K562 (cell line): ENCODE data around the gene RANGAP1. TPM values are rescaled to one million over a fixed set of nuclear protein-coding genes. Genes with fewer than 3 reads are reported as not detected.

Experiments used
- CBX3 ChIP-seq, 2 experiments: IDR thresholded peaks; 1 replicate in 1 of 2; 2 replicates in 1 of 2; pipeline ENCODE4 v1.6.1; 2012; ENCODE audit warnings: inconsistent platforms in 2 of 2, low read length in 2 of 2, borderline replicate concordance in 1 of 2, control low read depth in 1 of 2
- CBX8 ChIP-seq: fragments of 200-600 bp; sonication (generic); IDR thresholded peaks from 2 replicates; pipeline ENCODE4 v1.6.1; 2012; ENCODE audit warnings: borderline replicate concordance, mixed run types, low read depth, mild to moderate bottlenecking, moderate library complexity, mixed read lengths, low read length, control low read depth, inconsistent platforms; ENCODE audit not compliant: poor library complexity, severe bottlenecking; ENCODE audit errors: extremely low read depth
- CC2D1A ChIP-seq: fragments of 450-650 bp; IDR thresholded peaks from 2 replicates; pipeline ENCODE4 v1.6.1; 2017; ENCODE audit warnings: mild to moderate bottlenecking
- CHD1 ChIP-seq: fragments of 200-600 bp; sonication (generic); IDR thresholded peaks from one replicate; pipeline ENCODE4 v1.6.1; 2012; ENCODE audit warnings: mild to moderate bottlenecking, moderate library complexity, low read length, inconsistent platforms
- EZH2 ChIP-seq: IDR thresholded peaks from 2 replicates; pipeline ENCODE4 v1.6.1; 2012; ENCODE audit warnings: low read depth, mild to moderate bottlenecking, inconsistent platforms, low read length, borderline replicate concordance
- HDAC6 ChIP-seq: IDR thresholded peaks from 2 replicates; pipeline ENCODE4 v1.6.1; 2012; ENCODE audit warnings: low read depth, mild to moderate bottlenecking, control low read depth, inconsistent platforms, low read length, moderate library complexity
- KDM2B ChIP-seq: fragments of 250-450 bp; sonication (Bioruptor Pico); IDR thresholded peaks from 2 replicates; pipeline ENCODE4 v1.8.0; 2021; ENCODE audit warnings: mild to moderate bottlenecking, moderate library complexity
- L3MBTL2 ChIP-seq: fragments of 450-650 bp; IDR thresholded peaks from 2 replicates; pipeline ENCODE4 v1.6.1; 2016; ENCODE audit warnings: mild to moderate bottlenecking, moderate library complexity
- MTA3 ChIP-seq: fragments of 450-650 bp; formaldehyde crosslinking; IDR thresholded peaks from 2 replicates; pipeline ENCODE4 v1.6.1; 2017; ENCODE audit warnings: mild to moderate bottlenecking, borderline replicate concordance
- NONO ChIP-seq, 2 experiments: fragments of 200-400 bp in 1 of 2; fragments of 450-650 bp in 1 of 2; formaldehyde crosslinking in 1 of 2; IDR thresholded peaks; 2 replicates each; pipeline ENCODE4 v1.6.1; 2017; ENCODE audit warnings: low read depth in 2 of 2, mild to moderate bottlenecking in 2 of 2, moderate library complexity in 2 of 2, low read length in 1 of 2
- RHOXF2B ChIP-seq: fragments of 250-450 bp; sonication (Bioruptor Pico); conservative IDR thresholded peaks from 2 replicates; pipeline ENCODE4 v1.5.1; 2021
- SMARCC2 ChIP-seq: fragments of 450-650 bp; IDR thresholded peaks from 2 replicates; pipeline ENCODE4 v1.6.1; 2017; ENCODE audit warnings: antibody characterized with exemption, moderate library complexity, mild to moderate bottlenecking, low read depth
- SRF ChIP-seq, 2 experiments: fragments of 250-450, 450-650 bp in 1 of 2; sonication (Bioruptor Pico) in 1 of 2; sonication (generic) in 1 of 2; formaldehyde crosslinking; IDR thresholded peaks; 2 replicates each; pipeline versions ENCODE4 v1.5.0 to v1.5.1; 2020 to 2022; ENCODE audit warnings: mild to moderate bottlenecking in 1 of 2, missing genetic modification reagents in 1 of 2
- SRSF1 ChIP-seq: fragments of 200-400 bp; formaldehyde crosslinking; IDR thresholded peaks from 2 replicates; pipeline ENCODE4 v1.6.1; 2017; ENCODE audit warnings: mild to moderate bottlenecking, low read depth, low read length, moderate library complexity
- TEAD1 ChIP-seq, 2 experiments: fragments of 450-650 bp in 1 of 2; sonication (generic) in 1 of 2; formaldehyde crosslinking; IDR thresholded peaks; 2 replicates each; pipeline versions ENCODE4 v1.4.0 to v1.8.0; 2020 to 2022; ENCODE audit warnings: mild to moderate bottlenecking in 2 of 2, missing genetic modification reagents in 1 of 2
- TFAP4 ChIP-seq: sonication (generic); formaldehyde crosslinking; IDR thresholded peaks from 2 replicates; pipeline ENCODE4 v1.8.0; 2022; ENCODE audit warnings: missing genetic modification reagents, mild to moderate bottlenecking, moderate library complexity, borderline replicate concordance
- TSC22D4 ChIP-seq: fragments of 450-650 bp; IDR thresholded peaks from 2 replicates; pipeline ENCODE4 v1.6.1; 2016; ENCODE audit warnings: missing genetic modification characterization, missing biosample characterization, control low read depth
- U2AF2 ChIP-seq: fragments of 200-400 bp; formaldehyde crosslinking; optimal IDR thresholded peaks from 2 replicates; pipeline ENCODE3; 2017; ENCODE audit warnings: low read depth, mild to moderate bottlenecking, low read length
- ZC3H8 ChIP-seq: fragments of 450-650 bp; IDR thresholded peaks from 2 replicates; pipeline ENCODE4 v1.6.1; 2017
- ZFX ChIP-seq: sonication (generic); formaldehyde crosslinking; IDR thresholded peaks from 2 replicates; pipeline ENCODE4 v1.8.0; 2022; ENCODE audit warnings: mild to moderate bottlenecking, missing genetic modification reagents, moderate library complexity
- ZNF280A ChIP-seq: fragments of 450-650 bp; IDR thresholded peaks from 2 replicates; pipeline ENCODE4 v1.6.1; 2018; ENCODE audit warnings: mild to moderate bottlenecking, low read depth; ENCODE audit not compliant: partially characterized antibody
- ZNF668 ChIP-seq: fragments of 250-450 bp; sonication (Bioruptor Pico); IDR thresholded peaks from 2 replicates; pipeline ENCODE4 v1.8.0; 2022; ENCODE audit warnings: mild to moderate bottlenecking, inconsistent platforms
- ZNF695 ChIP-seq: fragments of 450-650 bp; formaldehyde crosslinking; IDR thresholded peaks from 2 replicates; pipeline ENCODE4 v1.4.0; 2020; ENCODE audit warnings: mild to moderate bottlenecking, moderate library complexity
- ZNF785 ChIP-seq: fragments of 250-450 bp; sonication (Bioruptor Pico); IDR thresholded peaks from 2 replicates; pipeline ENCODE4 v1.4.0; 2020; ENCODE audit warnings: mild to moderate bottlenecking
- polyA plus RNA-seq, 8 experiments: library from polyadenylated mRNA; depleted of rRNA in 4 of 8; stranded (reverse) in 5 of 8; unstranded in 3 of 8; fragments of >200 nt; fragmentation: Nextera tagmentation in 2 of 8; fragmentation: Illumina TruSeq in 1 of 8; extraction: Ambion mirVana in 2 of 8; extraction: Trizol in 1 of 8; gene quantifications; 2 replicates each; pipeline versions ENCODE4 v1.2.1 to v1.2.3, GENCODE V29; 2011 to 2014; ENCODE audit warnings: inconsistent platforms in 1 of 8, missing spikeins in 1 of 8
- total RNA-seq, 7 experiments: library from RNA; depleted of rRNA in 6 of 7; stranded (reverse); fragments of >200 nt in 6 of 7; fragmentation: Illumina TruSeq in 2 of 7; extraction: Trizol in 2 of 7; gene quantifications; 2 replicates each; pipeline versions ENCODE4 v1.2.1 to v1.2.3, GENCODE V29; 2011 to 2021; ENCODE audit warnings: low replicate concordance in 1 of 7

RANGAP1 gene
- total and polyA plus RNA-seq, 9 of the 15 experiments (the other 6 are each of a cell fraction or from before 2014, with no cell fraction given), result 2.1 to 104 (median 50.6) TPM

- TF ChIP-seq EZH2 (no peak), HDAC6 (no peak), U2AF2 (no peak), KDM2B (CRISPR knock-in tag) (no peak), SRSF1 (no peak), CBX8 (no peak), ZNF280A (no peak), ZNF668 (no peak), MTA3 (peak; percentile 32; the same call in 1 of the 2 replicates), RHOXF2B (CRISPR knock-in tag) (no peak), CC2D1A (no peak), TEAD1 (CRISPR knock-in tag; IDR thresholded peaks at IDR 0.05) (no peak), ZNF785 (no peak), ZNF695 (CRISPR knock-in tag) (no peak), ZC3H8 (no peak), NONO (IDR thresholded peaks at IDR 0.05; ENCODE audit: low read depth in 2 of 2, low read length in 1 of 2) (no peak), CHD1 (no peak), TSC22D4 (tag) (no peak), ZFX (CRISPR knock-in tag) (peak; percentile 66), SRF (CRISPR knock-in tag; IDR thresholded peaks at IDR 0.05) (no peak), TFAP4 (peak; percentile 75), CBX3 (IDR thresholded peaks at IDR 0.05; ENCODE audit: borderline replicate concordance in 1 of 2, low read length in 2 of 2) (no peak), SMARCC2 (no peak), L3MBTL2 (peak; percentile 78)
These were observed 80.7 kb downstream of the RANGAP1 start, which contains the start of gene L3MBTL2 (continued) for GRCh38 chr22:41204992-41205900.
